Measurements from ENCODE around the gene TACC2. TPM values are rescaled to one million over a fixed set of nuclear protein-coding genes. Genes with fewer than 3 reads are reported as not detected.
A peak's percentile ranks its signal among the peaks of the same experiment; 100 is the strongest.

TACC2 gene
- total RNA-seq, 1 experiment from 2014 or later = 24.4 TPM

DNA sequence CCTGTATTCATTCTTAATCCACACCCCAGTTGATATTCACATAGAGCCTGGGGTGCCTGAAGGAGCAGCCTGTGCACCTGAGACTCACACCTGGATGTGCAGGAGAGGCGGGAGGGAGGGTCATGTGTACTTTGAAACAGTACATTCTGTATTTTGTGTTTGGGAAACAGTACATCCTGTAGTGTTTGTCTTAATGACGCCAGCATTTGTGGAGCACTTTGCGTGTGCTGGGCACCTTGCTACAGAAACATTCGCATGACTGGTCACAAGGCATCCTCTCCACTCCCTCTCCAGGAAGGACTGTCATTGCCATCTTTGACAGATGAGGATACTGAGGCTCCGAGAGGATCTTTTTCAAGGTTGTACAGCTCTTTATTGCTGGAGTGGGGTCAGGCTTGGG is 132.1 kb downstream of the TACC2 start:
- Mint-ChIP-seq H3K27ac (ENCODE audit: unreplicated experiment) (no peak overlapping the region), H3K27me3 (ENCODE audit: unreplicated experiment) (no peaks in the 10 kb centered on the region), H3K4me3 (ENCODE audit: low read depth, unreplicated experiment) (no peak overlapping the region), H3K4me1 (ENCODE audit: low read depth, unreplicated experiment) (peaks cover 7% of the 10 kb centered on the region), H3K36me3 (ENCODE audit: insufficient read depth, unreplicated experiment) (peaks cover 6% of the 10 kb centered on the region), H3K9me3 (ENCODE audit: low read depth, unreplicated experiment) (no peaks in the 10 kb centered on the region)
- intact Hi-C loops (cut with micrococcal nuclease; ENCODE audit: unreplicated experiment) = no loop called here
- CTCF ChIA-PET = no interaction called here
- DNase-seq = no peak
- no TSS peak for BruUV-seq (replicated peaks)
- TF ChIP-seq, protein P1, sequence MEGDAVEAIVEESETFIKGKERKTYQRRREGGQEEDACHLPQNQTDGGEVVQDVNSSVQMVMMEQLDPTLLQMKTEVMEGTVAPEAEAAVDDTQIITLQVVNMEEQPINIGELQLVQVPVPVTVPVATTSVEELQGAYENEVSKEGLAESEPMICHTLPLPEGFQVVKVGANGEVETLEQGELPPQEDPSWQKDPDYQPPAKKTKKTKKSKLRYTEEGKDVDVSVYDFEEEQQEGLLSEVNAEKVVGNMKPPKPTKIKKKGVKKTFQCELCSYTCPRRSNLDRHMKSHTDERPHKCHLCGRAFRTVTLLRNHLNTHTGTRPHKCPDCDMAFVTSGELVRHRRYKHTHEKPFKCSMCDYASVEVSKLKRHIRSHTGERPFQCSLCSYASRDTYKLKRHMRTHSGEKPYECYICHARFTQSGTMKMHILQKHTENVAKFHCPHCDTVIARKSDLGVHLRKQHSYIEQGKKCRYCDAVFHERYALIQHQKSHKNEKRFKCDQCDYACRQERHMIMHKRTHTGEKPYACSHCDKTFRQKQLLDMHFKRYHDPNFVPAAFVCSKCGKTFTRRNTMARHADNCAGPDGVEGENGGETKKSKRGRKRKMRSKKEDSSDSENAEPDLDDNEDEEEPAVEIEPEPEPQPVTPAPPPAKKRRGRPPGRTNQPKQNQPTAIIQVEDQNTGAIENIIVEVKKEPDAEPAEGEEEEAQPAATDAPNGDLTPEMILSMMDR (IDR thresholded peaks at IDR 0.05; ENCODE audit: unreplicated experiment) = no peak

DNA sequence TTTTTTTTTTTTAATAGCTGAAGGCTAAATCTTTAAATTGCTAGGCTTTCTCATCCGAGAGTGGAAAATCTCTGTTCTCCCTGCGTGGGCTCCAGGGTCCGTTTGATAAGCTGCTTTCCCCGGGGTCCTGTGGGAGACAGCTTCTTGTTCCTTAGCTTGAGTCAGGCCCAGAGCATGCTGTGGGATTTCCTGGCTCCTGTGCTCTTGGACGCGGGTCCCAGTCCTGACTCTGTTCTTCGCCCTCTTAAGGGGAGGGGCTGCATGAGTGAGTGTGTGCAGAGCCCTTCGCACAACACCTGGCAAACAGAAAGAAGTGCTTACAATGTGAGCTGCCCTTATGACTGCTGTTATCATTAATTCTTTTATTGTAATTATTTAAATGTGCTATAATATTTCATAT is 133.5 kb downstream of the TACC2 start:
- H3K4me1 Mint-ChIP-seq (ENCODE audit: low read depth, unreplicated experiment) = peaks cover 8% of the 10 kb centered on the region
- H3K27me3 Mint-ChIP-seq (ENCODE audit: unreplicated experiment) = no peaks in the 10 kb centered on the region
- H3K27ac Mint-ChIP-seq (ENCODE audit: unreplicated experiment) = no peak overlapping the region
- DNase-seq = no peak
- intact Hi-C loops (cut with micrococcal nuclease; ENCODE audit: unreplicated experiment) = no loop called here
- no peak overlapping the region for H3K4me3 Mint-ChIP-seq (ENCODE audit: low read depth, unreplicated experiment)
- TF ChIP-seq, protein P1 (IDR thresholded peaks at IDR 0.05; ENCODE audit: unreplicated experiment) = no peak
- CTCF ChIA-PET = no interaction called here
- peaks cover 6% of the 10 kb centered on the region for H3K36me3 Mint-ChIP-seq (ENCODE audit: insufficient read depth, unreplicated experiment)
- H3K9me3 Mint-ChIP-seq (ENCODE audit: low read depth, unreplicated experiment) = no peaks in the 10 kb centered on the region
- BruUV-seq (replicated peaks) = no TSS peak

DNA sequence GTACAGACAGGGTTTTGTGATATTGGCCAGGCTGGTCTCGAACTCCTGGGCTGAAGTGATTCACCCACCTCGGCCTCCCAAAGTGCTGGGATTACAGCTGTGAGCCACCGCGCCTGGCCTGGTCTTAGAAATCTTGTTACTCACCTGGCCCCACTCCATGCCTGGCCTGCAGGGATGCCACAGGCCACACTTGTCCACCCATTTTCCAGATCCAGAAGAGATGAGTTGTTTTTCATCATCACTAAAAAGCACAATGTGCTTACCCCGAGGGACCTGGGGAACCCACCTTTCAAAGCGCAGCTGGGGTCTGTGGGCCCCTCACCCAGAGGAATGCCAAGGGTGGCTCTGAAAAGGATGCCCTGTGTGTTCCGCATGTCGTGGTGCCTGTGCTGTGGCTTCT is 134.2 kb downstream of the TACC2 start:
- intact Hi-C loops (cut with micrococcal nuclease; ENCODE audit: unreplicated experiment) = no loop called here
- Mint-ChIP-seq H3K27ac (ENCODE audit: unreplicated experiment) (no peak overlapping the region), H3K4me1 (ENCODE audit: low read depth, unreplicated experiment) (peaks cover 13% of the 10 kb centered on the region), H3K4me3 (ENCODE audit: low read depth, unreplicated experiment) (no peak overlapping the region), H3K27me3 (ENCODE audit: unreplicated experiment) (no peaks in the 10 kb centered on the region), H3K36me3 (ENCODE audit: insufficient read depth, unreplicated experiment) (peaks cover 6% of the 10 kb centered on the region), H3K9me3 (ENCODE audit: low read depth, unreplicated experiment) (no peaks in the 10 kb centered on the region)
- DNase-seq = no peak
- TF ChIP-seq, protein P1 (IDR thresholded peaks at IDR 0.05; ENCODE audit: unreplicated experiment) = no peak
- CTCF ChIA-PET = no interaction called here
- BruUV-seq (replicated peaks) = no TSS peak

DNA sequence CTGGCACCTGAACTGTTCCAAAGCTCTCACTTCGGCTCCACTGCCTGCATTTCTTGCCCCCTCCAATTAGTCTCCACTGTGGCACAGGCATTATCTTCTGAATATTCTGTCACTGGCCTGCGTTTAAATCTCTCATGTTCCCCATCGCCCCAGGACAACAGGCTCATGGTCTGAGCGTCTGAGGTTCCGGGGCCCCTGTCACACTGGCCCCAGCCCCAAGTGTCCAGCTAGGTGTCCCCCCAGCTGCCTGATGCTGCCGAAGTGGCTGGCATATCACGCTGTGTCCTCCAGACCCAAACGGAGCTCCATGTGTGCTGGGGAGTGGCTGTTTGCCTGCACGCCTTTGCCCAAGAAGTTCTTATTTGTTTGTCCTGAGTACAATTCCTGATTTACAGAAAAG is 135.4 kb downstream of the TACC2 start:
- CTCF ChIA-PET = no interaction called here
- Mint-ChIP-seq H3K27ac (ENCODE audit: unreplicated experiment) (peak overlapping the region; percentile 52), H3K36me3 (ENCODE audit: insufficient read depth, unreplicated experiment) (peaks cover 6% of the 10 kb centered on the region)

More for the DNA sequence above, 135.4 kb downstream of the TACC2 start:
- no peak for DNase-seq
- no peak overlapping the region for H3K4me3 Mint-ChIP-seq (ENCODE audit: low read depth, unreplicated experiment)
- BruUV-seq (replicated peaks) = no TSS peak
- TF ChIP-seq, protein P1 (IDR thresholded peaks at IDR 0.05; ENCODE audit: unreplicated experiment) = no peak
- no peaks in the 10 kb centered on the region for H3K27me3 Mint-ChIP-seq (ENCODE audit: unreplicated experiment)
- intact Hi-C loops (cut with micrococcal nuclease; ENCODE audit: unreplicated experiment) = no loop called here
- no peaks in the 10 kb centered on the region for H3K9me3 Mint-ChIP-seq (ENCODE audit: low read depth, unreplicated experiment)
- peaks cover 13% of the 10 kb centered on the region for H3K4me1 Mint-ChIP-seq (ENCODE audit: low read depth, unreplicated experiment)
